NCI-H146 treated with DMSO at 0.1 percent for 48 hours (cell line): ENCODE results near the gene FARP1.
"Not testable (repeated sequence)": the region's sequence is repeated elsewhere in the genome, so short reads cannot be mapped to it uniquely, and the experiment has no call there.

Experiments used
- DNase-seq: peaks from one replicate; lab custom pipeline; 2025; ENCODE audit not compliant: unreplicated experiment; lab: John Stamatoyannopoulos, UW

FARP1 gene

DNA sequence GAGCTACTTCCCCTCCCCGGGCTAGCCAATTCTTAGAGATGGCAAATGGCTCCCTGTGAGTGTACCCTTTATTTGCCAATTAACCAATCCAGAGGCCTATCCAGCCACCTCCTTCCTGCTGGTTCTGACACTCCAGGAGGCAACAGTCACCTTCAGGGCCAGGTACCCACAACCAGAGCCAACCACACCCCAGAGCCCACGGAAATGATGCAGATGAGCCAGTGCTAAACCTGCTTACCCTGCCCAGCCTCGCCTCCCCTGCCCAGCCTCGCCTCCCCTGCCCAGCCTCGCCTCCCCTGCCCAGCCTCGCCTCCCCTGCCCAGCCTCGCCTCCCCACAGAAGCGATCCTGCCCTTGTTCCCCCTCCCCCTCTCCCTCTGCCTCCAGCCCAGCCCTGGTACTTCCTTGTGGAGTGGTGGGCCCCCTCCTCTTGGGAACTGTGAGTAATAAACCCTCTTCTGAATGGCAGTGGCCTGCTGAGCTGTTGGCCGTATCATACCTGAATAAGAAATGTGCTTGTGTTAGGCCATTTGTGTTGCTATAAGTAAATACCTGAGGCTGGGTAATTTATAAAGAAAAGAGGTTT is 207.9 kb downstream of the FARP1 start:
- no peak for DNase-seq

DNA sequence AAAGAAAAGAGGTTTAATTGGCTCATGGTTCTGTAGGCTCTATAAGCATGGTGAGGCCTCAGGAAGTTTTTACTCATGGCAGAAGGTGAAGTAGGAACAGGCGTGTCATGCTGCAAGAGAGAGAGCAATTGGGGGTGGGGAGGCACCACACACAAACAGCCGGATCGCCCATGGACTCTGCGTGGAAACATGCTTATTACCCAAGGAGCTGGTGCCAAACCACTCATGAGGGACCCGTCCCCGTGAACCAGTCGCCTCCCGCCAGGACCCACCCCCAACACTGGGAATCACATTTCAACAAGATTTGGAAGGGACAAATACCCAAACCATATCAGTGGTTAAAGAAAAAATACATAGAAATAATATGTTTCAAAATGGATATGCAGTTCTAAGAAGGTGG is 208.7 kb downstream of the FARP1 start:
- no peak for DNase-seq

DNA sequence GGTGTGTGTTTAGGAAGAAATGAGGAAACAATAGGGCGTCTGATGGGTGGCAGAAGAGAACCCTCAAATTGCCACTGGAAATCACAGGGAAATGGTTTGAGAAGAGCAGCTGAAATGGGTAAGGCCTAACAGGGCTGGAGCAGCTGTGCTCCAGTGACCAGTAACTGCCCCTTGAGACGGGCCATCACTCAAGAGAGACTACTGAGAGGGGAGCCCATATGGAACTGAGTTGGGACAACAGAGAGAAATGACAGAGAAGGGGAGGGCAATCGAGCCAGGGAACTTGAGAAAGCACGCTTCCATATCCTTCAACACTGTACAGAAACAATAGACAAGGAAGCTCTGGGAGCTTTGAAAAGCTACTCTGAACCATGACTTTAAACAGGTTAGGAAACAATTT is 209.3 kb downstream of the FARP1 start:
- DNase-seq = no peak

DNA sequence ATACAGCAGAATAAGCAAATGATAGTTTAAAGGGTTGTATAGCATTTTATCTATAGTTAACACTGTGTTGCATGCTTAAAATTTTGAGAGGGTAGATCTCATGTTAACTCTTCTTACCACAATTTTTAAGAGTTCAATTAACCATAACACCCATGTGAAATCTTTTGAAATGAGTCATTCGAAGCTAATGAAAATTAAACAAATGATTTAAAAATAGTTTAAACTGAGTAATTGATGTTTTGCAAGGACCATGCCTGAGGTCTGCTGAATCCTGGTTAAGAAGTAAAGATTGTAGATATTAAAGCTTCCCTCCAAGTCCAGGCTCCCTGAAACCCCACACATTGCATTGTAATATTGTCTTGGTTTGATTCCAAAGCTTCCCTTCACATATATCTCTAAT is 210.9 kb downstream of the FARP1 start:
- no peak for DNase-seq

DNA sequence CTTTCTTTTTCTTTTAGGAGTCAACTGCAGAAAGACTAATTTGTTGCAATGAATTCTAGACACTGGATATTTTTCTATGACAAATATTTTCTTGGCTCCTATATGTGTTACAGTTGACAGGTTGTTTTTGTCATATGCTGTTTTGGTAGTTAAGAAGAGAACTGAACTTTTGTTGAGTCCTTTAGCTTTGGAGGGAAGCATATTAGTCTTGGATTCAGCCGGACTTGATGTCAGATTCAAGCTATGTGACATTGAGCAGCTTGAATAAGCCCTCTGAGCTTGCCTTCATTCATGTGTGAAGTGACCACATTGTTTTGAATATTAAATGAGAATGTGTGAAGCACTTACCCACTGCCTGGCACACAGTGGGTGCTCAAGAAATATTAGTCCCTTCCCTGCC is 216.0 kb downstream of the FARP1 start:
- no peak for DNase-seq

DNA sequence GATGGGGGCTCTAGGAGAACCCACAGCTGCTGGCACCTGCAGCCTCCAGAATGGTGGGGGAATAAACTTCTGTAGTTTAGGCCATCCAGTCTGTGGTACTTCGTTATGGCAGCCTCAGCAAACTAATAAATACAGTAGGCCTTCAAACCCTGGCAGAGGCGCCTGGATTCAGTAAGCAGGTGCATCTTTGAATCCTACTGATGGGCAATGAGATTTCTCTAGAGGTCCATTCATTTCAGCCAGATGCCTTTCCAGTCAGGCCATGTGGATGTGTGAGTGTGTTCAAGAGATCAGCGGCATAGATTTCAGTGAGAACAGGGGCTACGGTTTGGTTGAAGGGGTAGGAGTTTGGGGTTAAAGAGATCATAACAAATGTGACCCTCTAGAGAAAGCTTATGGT is 217.7 kb downstream of the FARP1 start:
- DNase-seq = no peak

DNA sequence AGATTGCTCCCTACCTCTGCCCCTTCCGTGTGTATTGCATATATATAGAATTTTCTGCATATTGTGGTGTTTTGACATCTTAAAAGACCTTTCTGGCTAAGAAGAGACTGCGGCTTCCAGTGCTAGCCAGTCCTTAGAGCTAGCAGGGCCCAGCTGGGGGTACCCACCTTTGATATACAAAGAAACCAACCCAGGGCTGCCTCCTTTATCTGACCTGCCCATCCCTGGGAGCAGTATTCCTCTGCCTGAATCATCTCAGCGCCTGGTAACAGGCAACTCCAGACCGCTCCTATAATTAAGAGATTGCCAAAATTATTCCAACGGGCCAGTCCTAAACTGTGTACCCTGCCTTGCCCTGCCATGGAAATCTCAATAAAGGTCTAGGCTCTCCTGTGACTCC is 220.4 kb downstream of the FARP1 start:
- no peak for DNase-seq

DNA sequence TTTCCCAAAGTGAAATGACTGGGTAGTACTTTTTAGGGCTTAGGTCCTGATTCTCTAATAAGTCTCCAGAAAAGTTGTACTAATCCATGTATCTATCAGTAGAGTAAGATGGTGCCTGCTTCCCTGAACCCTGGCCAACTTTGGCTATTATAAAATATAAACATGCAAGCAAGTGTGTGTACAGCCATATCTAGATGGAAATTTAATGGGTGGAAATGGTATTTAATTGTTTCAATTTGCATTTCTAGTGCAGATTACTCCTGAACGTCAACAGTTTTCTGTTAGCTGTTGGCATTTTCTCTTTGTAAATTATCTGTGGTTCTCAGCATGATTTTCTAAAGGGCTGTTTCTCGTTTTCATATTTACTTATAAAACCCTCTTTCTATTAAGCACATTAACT is 221.3 kb downstream of the FARP1 start:
- DNase-seq = no peak

DNA sequence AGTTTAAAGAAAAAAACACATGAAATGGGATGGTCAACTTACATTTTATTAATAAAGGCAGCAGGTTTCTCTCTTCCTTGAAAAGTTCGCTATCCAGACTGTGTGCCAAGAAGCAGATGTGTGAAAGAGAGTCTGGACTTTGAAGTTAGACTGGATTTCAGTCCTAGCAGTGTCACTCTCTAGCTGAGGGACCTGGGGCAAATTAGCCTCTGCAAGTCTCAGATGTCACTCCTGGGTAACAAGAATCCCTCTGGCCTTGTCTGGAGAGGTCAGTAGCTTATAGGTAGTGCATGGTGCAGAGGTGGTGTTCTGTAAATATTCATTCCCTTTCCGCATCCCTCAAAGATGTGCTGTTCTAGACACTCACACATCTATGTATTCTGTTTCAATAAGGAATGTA is 221.8 kb downstream of the FARP1 start:
- no peak for DNase-seq

DNA sequence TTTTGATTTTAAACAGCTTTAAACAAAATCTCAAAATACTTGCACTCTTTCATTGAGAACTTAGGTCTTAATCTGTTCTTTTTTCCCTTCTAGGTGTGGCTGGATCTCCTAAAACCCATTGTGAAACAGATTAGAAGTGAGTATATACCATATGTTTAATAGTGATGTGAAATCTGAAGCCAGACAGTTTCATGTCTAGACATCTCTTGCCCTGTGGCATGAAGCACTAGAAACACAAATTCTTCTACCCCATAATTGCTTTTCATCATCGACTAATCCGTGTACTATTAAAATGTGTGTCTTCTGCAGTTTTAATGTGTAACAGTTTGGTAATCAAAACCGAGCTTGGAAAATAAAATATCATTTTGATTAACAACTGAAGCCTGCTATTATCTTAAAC is 222.4 kb downstream of the FARP1 start:
- no peak for DNase-seq

DNA sequence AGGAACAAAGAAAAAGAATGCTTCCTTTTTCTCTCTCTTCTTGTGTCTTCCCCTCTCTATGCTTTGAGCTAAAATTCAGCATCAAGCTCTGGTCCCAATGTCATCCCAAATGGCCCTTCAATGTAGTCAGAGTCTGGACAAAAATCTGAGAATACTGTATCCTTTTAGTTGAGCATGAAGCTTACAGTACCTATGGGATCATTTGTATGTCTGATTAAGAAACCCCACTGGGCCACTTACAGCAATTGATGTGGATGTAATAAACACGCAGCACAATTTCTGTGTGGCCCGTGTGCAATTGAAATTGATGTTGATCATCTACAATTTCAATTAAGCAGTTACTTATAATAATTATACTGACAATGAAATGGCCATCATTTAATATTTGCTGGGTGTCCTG is 223.1 kb downstream of the FARP1 start:
- peak; percentile 31 for DNase-seq

DNA sequence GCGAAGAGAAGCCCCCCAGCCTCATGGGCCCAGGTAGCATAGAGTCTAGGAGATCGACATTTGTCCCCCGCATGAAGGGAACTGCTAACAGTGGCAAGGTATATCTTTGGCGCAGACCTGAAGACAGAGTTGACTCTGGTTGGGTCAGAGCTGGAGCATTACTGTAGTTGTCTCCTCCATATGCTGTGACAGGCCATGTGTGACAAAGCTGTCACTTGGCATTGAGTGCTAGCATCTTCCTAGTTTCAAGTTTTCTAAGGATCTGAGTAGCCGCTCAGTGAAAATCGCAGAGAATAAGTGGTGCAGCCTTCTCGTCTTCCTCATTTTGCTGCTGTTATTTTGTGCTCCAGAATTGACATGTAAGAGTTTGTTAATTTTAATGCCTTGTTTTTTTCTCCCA is 223.5 kb downstream of the FARP1 start:
- no peak for DNase-seq

DNA sequence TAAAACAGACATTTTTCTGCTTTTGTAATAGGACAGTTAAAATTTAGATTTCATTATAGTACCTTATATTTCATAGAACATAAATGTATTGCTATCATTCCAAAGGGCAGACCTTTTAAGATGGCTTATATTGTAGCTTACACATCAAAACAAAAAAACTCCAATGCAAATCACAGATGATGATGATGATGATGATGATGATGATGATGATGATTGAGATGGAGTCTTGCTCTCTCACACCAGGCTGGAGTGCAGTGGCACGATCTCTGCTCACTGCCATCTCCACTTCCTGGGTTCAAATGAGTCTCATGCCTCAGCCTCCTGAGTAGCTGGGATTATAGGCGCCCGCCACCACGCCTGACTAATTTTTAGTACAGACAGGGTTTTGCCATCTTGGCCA is 224.1 kb downstream of the FARP1 start:
- no peak for DNase-seq

DNA sequence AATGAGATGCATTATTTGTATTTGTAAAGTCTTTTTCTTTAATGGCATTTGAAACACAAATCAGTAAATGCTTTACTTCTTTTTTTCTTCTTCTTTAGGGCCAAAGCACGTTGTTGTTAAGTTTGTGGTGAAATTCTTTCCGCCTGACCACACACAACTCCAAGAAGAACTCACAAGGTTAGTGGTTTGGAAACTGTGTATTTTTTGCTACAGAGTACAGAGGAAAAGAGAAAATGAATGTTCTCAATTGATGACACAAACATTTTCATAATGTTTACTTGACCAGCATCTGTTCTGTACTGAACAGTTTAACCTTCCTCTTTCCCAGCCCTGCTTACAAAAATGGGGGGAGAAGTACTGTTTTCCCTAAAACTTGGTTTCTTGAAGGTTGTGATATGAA is 225.1 kb downstream of the FARP1 start:
- no peak for DNase-seq

DNA sequence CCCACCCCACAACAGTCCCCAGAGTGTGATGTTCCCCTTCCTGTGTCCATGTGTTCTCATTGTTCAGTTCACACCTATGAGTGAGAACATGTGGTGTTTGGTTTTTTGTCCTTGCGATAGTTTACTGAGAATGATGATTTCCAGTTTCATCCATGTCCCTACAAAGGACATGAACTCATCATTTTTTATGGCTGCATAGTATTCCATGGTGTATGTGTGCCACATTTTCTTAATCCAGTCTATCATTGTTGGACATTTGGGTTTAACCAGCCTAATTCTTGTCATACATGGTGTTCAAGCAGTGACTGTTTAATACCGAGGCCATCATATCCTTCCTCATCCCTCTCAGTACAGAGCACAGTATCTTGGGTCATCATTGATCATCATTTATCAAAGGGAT is 226.6 kb downstream of the FARP1 start:
- not testable (repeated sequence) for DNase-seq

DNA sequence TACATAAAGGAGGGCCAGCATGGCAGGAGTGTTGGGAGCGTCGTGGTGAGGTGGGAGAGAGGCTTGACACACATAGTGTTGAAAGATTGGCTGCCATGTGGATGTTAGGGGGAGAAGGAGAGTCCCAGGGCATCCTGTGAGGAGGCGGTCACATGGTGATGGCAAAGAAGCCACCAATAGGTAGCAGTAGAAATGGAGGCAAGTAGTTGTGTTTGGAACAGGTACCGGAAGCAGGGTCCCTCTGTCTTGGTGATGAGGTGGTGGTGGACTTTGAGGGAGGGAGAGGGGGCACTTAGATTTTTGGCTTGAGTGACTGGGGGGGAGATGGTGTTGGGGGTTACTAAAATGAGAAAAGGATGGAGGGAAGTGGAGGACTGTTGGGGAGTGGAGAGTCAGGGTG is 227.4 kb downstream of the FARP1 start:
- no peak for DNase-seq

DNA sequence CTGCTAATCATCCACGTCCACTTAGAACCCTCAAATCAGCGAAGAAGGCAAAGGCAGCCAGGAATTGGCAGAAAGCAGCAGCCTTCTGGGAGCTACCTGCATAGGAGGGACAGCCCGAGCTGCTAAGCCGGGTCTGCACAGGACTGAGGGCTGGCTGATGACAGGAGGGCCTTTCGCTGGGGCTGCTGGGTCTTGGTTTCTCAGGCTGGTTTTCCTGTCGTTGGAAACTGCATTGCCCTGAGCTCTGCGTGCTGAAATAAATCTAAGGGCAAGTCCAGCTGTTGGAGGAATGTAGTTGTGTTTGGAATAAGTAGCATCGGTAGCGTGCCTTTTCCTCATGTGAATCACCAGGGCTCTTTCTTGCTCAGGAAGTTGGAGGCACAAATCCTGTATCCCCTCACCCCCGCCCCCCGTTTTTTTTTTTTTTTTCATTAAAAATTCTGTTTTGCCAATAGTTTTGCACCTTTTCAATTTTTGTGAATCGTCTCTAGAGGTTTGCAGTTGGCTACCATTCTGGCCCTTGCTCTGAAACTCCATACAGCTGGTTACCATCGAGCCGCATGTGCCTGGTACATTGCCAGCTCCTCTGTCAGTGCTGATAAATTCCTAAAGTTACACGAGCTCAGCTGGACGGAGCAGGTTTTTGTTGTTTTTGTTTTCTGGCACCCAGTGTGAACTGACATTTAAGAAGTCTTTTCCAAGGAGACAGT is 228.1 kb downstream of the FARP1 start:
- DNase-seq = no peak

DNA sequence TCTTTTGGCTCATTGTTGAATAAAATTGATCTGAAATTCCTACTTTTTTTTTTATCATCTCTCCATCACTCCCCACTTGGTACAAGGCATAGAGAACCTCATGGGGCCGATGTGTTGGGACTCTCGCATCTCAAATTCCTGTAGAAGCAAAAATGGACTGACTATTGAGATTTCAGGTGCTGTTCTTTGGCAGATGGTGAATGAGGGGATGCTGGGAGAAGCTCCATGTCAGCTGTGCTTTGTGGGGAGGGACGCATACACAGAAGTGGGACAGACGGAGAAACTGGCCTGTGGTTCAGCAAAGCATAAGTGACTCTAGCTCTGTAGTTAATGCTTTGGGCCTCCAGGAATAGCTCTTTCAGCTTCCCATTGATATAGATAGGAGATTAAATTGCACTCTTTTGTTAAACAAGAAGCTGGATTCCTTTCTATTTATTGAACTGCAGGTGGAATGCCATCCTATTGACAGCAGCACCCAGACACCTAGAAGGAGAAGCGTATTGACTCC is 228.7 kb downstream of the FARP1 start:
- peak; percentile 31 for DNase-seq

DNA sequence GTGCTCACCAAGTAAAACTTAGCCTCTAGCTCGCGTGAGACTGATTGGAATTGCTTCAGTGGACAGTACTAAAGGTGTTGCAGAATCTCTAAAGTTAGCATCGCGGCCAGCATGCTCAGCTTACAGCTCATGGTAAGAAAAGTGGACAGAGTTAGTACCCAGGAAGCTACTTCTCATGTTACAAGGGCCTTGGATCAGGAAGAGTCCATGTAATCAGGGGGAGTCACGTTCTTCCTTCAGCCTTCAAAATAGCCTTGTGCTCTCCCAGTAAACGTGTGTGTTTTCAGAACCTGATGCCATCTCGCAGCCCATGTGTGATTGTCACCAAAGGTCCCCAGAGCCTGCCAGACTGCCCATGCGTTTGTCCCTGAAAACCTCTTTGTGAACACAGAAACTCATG is 230.0 kb downstream of the FARP1 start:
- DNase-seq = no peak

DNA sequence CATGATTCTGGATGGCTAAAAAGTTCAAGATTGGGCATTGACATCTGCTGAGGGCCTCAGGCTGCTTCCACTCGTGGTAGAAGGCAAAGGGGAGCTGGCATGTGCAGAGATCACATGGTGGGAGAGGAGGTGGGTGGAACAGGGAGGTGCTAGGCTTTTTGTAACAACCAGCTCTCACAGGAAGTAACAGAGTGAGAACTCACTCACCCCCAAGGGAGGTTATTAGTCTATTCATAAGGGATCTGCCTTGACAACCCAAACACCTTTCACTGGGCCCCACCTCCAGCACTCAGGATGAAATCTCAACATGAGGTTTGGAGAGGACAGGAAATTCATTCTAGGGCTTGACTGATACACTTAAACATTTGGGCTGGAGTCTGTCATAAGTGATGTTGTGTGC is 231.9 kb downstream of the FARP1 start:
- no peak for DNase-seq

DNA sequence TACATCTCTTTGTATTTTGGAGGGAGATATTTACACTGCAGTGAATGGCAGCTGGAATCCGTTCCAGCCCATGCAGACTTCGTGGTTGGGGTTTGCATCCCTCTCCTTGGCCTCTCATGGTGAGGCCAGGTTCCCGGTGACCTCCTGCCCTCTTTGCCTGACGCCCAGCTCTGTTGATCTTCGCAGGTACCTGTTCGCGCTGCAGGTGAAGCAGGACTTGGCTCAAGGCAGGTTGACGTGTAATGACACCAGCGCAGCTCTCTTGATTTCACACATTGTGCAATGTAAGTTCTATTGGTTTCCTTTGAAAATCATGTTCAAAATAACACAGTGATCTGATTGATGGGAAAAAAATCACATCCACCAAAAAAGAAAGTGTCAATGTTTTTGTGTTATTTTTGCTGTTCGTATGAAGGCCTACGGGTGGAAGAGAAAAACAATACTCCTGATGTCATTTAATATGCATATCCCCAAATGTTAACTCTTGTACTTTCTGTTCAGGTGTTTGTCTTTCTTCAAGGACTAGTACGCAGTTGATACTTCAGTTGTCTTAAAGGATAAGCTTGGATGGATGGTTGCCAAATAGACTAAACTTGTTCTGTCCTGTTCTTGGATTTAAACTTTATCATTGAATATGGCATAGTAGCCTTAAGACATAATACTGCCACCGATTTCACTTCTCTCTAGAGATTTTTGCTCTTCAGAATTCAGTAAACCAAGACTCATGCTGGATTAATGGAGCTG is 234.9 kb downstream of the FARP1 start:
- no peak for DNase-seq

DNA sequence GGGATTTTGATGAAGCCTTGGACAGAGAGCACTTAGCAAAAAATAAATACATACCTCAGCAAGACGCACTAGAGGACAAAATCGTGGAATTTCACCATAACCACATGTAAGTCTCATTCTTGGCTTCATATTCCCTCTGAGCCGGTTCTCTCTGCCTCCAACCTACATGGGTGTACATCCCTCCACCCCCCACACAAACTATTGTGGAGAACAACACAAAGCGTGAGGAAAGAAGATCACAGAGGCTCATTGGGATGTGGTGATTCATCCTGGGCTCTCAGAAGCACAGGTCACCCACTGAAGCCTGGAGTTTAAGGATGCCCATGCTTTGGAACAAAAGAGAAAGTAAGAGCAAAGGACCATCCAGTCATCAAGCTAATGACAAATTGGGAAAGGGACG is 241.8 kb downstream of the FARP1 start:
- no peak for DNase-seq
